Gastroesophageal sphincter (tissue), 3 donors: ENCODE measurements around the gene MCAM.

Experiments used
- POLR2A ChIP-seq, 2 donors: fragments of 450-650 bp; IDR thresholded peaks; one replicate each; pipeline ENCODE4 v1.6.1; 2017; ENCODE audit warnings: antibody characterized with exemption in 2 of 2, mild to moderate bottlenecking in 2 of 2, moderate library complexity in 1 of 2
- POLR2AphosphoS5 ChIP-seq: sonication (generic); formaldehyde crosslinking; IDR thresholded peaks from one replicate; pipeline ENCODE4 v1.6.1; 2017; ENCODE audit warnings: antibody characterized with exemption
- TF ChIP-seq, protein P1 (sequence below), 4 experiments: fragments of 200-600 bp in 2 of 4; fragments of 450-650 bp in 2 of 4; sonication (generic) in 1 of 4; IDR thresholded peaks; one replicate each; pipeline ENCODE4 v1.5.1; 2017 to 2019; ENCODE audit warnings: antibody characterized with exemption in 4 of 4, mild to moderate bottlenecking in 2 of 4, moderate library complexity in 2 of 4

- no peak for TF ChIP-seq POLR2A (IDR thresholded peaks at IDR 0.05)
- TF ChIP-seq, protein P1, sequence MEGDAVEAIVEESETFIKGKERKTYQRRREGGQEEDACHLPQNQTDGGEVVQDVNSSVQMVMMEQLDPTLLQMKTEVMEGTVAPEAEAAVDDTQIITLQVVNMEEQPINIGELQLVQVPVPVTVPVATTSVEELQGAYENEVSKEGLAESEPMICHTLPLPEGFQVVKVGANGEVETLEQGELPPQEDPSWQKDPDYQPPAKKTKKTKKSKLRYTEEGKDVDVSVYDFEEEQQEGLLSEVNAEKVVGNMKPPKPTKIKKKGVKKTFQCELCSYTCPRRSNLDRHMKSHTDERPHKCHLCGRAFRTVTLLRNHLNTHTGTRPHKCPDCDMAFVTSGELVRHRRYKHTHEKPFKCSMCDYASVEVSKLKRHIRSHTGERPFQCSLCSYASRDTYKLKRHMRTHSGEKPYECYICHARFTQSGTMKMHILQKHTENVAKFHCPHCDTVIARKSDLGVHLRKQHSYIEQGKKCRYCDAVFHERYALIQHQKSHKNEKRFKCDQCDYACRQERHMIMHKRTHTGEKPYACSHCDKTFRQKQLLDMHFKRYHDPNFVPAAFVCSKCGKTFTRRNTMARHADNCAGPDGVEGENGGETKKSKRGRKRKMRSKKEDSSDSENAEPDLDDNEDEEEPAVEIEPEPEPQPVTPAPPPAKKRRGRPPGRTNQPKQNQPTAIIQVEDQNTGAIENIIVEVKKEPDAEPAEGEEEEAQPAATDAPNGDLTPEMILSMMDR (IDR thresholded peaks at IDR 0.05): no peak
- TF ChIP-seq POLR2AphosphoS5: no peak
These were observed 24.5 kb upstream of the MCAM start for GRCh38 chr11:119341222-119342022.
